Measurements from ENCODE around the gene FBLN2. TPM values are rescaled to one million over a fixed set of nuclear protein-coding genes. Genes with fewer than 3 reads are reported as not detected.

Gene FBLN2
- total RNA-seq, 4 donors from 2014 or later, result 75.7 to 159 (median 89.8) TPM

DNA sequence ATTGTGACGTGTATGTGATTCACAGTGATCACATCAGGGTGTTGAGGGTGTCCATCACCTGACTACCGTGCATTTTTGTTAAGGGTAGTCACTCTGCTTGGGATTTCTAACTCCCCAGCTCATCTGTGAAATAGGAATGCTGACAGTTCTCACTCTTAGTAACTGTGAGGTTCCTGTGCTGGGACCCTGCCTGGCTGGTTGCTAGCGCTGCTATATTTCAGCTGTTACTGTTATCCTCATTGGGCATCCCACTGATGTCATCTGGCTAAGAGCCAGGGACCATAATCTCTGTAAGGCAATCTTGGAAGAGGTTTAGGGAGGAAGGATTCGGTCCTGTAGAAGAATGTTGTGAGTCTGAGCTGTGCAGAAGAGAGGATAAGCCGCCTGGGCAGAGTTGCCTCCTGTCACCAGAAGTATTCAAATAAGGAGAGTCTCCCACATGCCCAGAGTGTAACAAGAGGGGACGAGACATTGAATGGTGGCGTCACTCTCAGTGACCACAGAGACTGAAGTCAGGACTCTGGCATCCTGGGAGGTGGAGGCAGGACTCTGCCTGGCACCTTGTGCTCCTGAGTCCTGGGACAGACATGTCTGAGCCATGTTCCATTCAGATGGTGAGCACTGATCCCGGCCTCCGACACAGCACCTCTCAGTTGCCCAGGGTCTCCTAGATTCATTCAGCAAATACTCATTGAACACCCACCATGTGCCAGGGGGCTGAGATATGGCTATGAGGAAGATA, 52.2 kb downstream of the FBLN2 start:
- 81 to 88% methylated on average over 8 to 9 of the region's 9 CpGs for WGBS, 2 donors
- TF ChIP-seq POLR2A (IDR thresholded peaks at IDR 0.05), result no peak
- TF ChIP-seq, protein P1, sequence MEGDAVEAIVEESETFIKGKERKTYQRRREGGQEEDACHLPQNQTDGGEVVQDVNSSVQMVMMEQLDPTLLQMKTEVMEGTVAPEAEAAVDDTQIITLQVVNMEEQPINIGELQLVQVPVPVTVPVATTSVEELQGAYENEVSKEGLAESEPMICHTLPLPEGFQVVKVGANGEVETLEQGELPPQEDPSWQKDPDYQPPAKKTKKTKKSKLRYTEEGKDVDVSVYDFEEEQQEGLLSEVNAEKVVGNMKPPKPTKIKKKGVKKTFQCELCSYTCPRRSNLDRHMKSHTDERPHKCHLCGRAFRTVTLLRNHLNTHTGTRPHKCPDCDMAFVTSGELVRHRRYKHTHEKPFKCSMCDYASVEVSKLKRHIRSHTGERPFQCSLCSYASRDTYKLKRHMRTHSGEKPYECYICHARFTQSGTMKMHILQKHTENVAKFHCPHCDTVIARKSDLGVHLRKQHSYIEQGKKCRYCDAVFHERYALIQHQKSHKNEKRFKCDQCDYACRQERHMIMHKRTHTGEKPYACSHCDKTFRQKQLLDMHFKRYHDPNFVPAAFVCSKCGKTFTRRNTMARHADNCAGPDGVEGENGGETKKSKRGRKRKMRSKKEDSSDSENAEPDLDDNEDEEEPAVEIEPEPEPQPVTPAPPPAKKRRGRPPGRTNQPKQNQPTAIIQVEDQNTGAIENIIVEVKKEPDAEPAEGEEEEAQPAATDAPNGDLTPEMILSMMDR (IDR thresholded peaks at IDR 0.05), result no peak
- H3K4me3 ChIP-seq (replicated peaks in 1 of 3), result no peak overlapping the region

GRCh38 chr3:13601692-13602080, 52.8 kb downstream of the FBLN2 start:
- H3K36me3 ChIP-seq, result no peaks in the 10 kb centered on the region
- no peak for DNase-seq
- H3K27ac ChIP-seq, result no peak overlapping the region
- no peaks in the 10 kb centered on the region for H3K9me3 ChIP-seq
- intact Hi-C loops (cut with DNase I), result no loop called here
- H3K4me3 ChIP-seq (replicated peaks in 1 of 3), result no peak overlapping the region
- TF ChIP-seq POLR2A (IDR thresholded peaks at IDR 0.05), result no peak
- TF ChIP-seq, protein P1 (IDR thresholded peaks at IDR 0.05), result no peak
- H3K4me1 ChIP-seq, result no peaks in the 10 kb centered on the region
- no peaks in the 10 kb centered on the region for H3K27me3 ChIP-seq

More for the DNA sequence above, 52.2 kb downstream of the FBLN2 start:
- no peak for DNase-seq
- no peaks in the 10 kb centered on the region for H3K4me1 ChIP-seq
- H3K27me3 ChIP-seq, result no peaks in the 10 kb centered on the region
- intact Hi-C loops (cut with DNase I), result no loop called here
- no peak overlapping the region for H3K27ac ChIP-seq
- no peaks in the 10 kb centered on the region for H3K36me3 ChIP-seq
- no peaks in the 10 kb centered on the region for H3K9me3 ChIP-seq

GRCh38 chr3:13605555-13605954, 56.6 kb downstream of the FBLN2 start:
- H3K4me1 ChIP-seq, result no peaks in the 10 kb centered on the region
- WGBS, 2 donors, result 90 to 92% methylated on average over 6 of the region's 6 CpGs
- no peak overlapping the region for H3K27ac ChIP-seq
- H3K9me3 ChIP-seq, result no peaks in the 10 kb centered on the region
- H3K36me3 ChIP-seq, result no peaks in the 10 kb centered on the region
- H3K4me3 ChIP-seq (replicated peaks in 1 of 3), result no peak overlapping the region
- DNase-seq, result no peak
- TF ChIP-seq, protein P1 (IDR thresholded peaks at IDR 0.05), result no peak
- no peak for TF ChIP-seq POLR2A (IDR thresholded peaks at IDR 0.05)
- intact Hi-C loops (cut with DNase I), result no loop called here
- no peaks in the 10 kb centered on the region for H3K27me3 ChIP-seq

GRCh38 chr3:13607821-13608597, 59.1 kb downstream of the FBLN2 start:
- intact Hi-C loops (cut with DNase I), result no loop called here
- no peak for DNase-seq
- Histone ChIP-seq H3K36me3 (no peaks in the 10 kb centered on the region), H3K27me3 (no peaks in the 10 kb centered on the region), H3K27ac (no peak overlapping the region), H3K9me3 (no peaks in the 10 kb centered on the region), H3K4me3 (replicated peaks in 1 of 3) (no peak overlapping the region), H3K4me1 (no peaks in the 10 kb centered on the region)
- 80 to 87% methylated on average over 8 to 12 of the region's 14 CpGs for WGBS, 2 donors
- no peak for TF ChIP-seq POLR2A (IDR thresholded peaks at IDR 0.05)
- TF ChIP-seq, protein P1 (IDR thresholded peaks at IDR 0.05), result no peak
